Middle frontal gyrus (tissue), 1 donor: ENCODE results near the gene RNF146.
"Not testable (repeated sequence)": the region's sequence is repeated elsewhere in the genome, so short reads cannot be mapped to it uniquely, and the experiment has no call there.

ENCODE experiments used
- DNase-seq: peaks from one replicate; pipeline ENCODE4 v3.0.0-alpha.2; 2015; ENCODE audit warnings: low spot score; ENCODE audit errors: extremely low spot score

RNF146 gene

GRCh38 chr6:127282184-127282583 is 15.5 kb downstream of the RNF146 start:
- no peak for DNase-seq

GRCh38 chr6:127288705-127289104 is 22.0 kb downstream of the RNF146 start:
- DNase-seq = no peak

- no peak for DNase-seq
Observed at GRCh38 chr6:127289934-127290333, 23.3 kb downstream of the RNF146 start.

GRCh38 chr6:127290391-127291265 is 24.0 kb downstream of the RNF146 start:
- no peak for DNase-seq

DNA sequence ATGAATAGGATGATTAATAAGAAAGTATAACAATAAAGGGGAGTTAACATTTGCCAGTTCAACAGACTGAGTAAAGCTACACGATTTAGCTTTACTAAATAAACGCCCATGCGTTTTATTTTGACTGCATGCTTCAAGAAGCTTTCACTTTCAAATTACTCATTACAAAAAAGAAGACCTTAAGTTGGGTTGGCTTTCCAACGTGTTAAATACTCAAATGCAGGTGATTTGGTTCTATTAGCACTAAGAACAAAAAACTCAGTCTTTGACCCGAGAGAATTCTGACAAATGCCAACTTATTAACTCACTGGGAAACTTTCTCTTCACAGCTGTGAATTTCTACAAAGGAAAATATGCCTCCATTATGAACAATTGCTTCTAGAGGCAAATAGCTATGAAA is 24.8 kb downstream of the RNF146 start:
- no peak for DNase-seq

- DNase-seq = no peak
Observed at GRCh38 chr6:127297502-127298070, 30.9 kb downstream of the RNF146 start.

GRCh38 chr6:127298475-127298874 is 31.8 kb downstream of the RNF146 start:
- no peak for DNase-seq

DNA sequence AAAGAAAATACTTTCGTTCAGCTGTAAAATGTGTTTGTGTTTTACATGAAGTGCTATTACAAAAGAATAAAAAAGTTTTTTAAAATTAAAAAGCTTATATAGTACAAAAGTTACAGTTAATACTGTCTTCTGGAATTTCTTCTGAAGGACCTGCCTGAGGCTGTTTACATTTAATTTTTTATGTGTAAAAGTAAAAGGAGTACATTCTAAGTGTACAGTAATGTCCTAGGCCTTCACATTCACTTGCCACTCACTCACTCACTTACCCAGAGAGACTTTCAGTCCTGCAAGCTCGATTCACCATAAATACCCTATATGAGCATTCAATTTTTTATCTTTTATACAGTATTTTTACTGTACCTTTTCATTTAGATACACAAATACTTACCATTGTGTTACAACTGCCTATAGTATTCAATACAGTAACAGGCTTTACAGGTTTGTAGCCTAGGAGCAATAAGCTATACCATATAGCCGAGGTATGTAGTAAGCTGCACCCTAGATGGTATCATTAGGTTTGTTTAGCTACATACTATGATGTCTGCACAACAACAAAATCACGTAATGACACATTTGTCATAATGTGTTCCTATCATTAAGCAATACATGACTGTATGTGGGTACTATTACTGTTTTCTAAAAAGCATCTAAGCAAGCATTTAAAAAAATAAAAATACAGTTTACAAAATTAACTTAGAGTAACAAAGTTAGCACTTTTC is 33.0 kb downstream of the RNF146 start:
- no peak for DNase-seq

DNA sequence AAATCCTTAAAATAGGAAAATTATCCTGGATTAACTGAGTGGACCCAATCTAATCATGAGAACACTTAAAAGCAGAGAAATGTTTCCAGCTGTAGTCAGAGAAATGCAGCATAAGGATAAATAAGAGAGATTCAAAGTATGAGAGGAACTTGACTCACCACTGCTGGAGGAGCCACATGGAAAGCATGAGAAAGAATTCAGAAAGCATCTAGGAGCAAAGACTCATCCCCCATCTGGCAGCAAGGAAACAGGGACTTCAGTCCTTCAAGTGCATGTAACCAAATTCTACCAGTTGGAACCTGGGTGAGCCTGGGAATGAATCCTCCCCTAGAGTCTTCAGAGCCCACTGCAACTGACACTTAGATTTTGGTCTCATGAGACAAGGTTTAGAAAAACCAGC is 33.7 kb downstream of the RNF146 start:
- DNase-seq = no peak

DNA sequence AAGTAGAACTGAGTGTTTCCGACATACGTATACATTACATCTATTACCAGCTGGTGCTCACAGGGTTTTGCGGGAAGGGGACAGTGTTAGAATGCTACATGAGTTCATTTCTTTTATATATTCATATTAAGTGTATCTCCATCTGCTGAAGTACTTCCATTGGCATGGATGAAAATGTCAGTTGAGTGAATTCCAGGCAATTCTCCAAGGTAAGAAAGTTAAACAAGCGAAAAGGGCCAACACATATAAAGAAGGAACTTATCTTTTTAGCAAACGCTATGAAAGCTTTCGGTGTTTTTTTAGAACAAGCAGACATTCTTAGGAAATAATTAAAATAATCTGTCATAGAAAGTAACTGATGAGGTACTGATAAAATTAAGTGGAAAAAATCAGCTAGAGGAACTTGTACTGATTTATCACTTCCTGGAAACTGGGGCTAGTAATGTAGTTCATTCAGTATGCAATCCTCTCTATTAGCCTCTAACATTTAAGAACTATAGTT is 34.6 kb downstream of the RNF146 start:
- no peak for DNase-seq

DNA sequence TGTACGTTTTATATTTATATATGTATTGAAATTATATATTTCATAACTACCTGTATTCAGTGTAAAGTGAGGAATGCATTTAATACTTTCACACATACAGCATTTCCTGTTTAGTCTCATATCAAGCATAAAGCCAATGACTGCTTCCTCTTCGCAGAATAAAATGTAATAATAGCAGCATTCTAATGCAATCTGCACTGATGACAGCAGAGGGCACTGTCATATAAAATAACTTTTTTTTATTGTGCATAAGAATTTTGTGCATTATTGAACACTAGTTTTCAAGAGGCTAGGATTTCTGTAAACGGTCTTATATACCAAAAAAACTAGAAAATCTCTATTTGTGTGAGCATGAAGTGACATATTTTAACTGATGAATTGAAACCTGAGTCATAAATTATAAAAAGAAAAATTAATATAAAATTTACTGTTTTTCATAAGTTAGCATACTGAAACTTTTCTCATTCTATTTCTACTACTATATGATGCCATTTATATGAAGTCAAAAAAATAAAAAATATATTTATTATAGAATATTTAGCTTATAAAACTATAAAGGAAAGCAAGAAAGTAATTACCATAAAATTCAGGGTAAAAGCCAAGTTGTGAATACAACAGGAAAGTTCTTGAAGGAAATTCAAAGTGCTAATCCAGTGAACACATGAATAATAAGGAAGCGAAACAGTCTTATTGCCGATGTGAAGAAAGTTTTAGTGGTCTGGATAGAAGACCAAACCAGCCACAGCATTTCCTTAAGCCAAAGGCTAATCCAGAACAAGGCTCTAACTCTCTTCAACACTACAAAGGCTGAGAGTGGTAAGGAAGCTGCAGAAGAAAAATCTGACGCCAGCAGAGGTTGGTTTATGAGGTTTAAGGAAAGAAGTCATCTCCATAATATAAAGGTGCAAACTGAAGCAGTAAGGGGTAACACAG is 36.3 kb downstream of the RNF146 start:
- peak; percentile 37 for DNase-seq

DNA sequence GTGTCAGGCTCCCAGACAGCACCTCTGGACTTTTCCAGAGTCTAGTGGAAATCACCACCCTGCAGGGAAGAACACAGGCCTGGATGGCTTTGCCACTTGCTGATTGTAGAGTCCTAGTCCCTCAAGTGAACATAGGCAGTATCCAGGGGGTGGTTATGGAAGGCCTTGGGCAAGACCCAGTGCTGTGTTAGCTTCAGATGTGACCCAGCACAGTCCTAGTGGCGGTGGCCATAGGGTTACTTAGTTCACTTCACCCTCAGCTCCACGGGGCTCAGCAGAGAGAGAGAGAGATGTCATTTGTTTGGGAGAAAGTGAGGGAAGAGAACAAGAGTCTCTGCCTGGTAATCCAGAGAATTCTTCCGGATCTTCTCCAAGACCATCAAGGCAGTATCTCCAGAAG is 37.3 kb downstream of the RNF146 start:
- DNase-seq = no peak

DNA sequence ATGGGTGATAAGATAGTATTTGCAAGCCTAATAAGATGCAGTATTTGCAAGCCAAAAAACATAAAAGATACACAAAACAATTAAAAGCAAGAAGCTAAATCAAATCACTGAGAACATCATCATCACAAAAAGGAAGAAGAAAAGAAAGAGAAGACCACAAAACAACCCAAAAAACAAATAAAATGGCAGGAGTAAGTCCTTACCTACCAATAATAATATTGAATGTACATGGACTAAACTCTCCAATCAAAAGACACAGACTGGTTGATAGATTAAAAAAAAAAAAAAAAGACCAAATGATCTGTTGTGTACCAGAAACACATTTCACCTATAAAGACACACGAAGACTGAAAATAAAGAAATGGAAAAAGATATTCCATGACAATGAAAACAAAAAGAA is 39.1 kb downstream of the RNF146 start:
- no peak for DNase-seq

- no peak for DNase-seq
Observed at GRCh38 chr6:127317388-127318128, 50.9 kb downstream of the RNF146 start.

DNA sequence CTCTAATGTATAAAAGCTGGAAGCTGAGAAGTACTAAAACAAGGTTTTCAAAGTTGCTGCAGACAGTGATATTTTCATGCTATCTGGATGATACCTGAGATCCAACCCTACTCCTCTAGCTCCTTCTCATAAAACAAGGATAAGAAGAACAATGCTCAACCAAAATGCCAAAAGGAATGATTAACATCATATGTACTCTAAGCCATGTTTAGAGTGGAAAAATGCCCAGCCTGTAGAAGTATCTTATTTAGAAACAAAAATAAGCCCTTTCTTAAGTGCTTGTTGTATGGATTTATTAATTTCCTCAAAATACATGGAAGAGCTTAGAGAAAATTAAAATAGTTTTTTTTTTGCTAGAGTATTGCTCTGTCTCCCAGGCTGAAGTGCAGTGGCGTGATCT is 53.0 kb downstream of the RNF146 start:
- DNase-seq = no peak

DNA sequence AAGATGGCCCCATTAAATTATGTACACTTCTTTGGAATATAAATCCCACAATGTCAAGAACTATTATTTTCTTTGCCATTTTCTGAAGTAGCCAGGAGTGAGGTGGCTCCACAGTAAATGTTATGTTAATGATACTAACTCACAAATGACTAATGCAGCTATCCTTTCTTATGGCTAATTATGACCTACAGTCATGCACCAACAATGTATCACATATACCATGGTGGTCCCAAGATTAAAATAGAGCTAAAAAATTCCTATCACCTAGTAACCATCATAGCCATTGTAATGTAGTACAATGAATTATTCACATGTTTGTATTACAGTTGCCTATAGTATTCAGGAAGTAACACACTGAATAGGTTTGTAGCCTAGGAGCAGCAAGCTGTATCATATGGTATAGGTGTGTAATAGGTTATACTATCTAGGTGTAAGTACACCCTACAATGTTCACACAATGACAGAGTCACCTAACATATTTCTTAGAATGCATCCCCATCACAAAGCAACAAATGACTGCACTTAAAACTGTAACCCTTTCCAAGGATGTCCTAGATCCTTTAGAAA is 61.5 kb downstream of the RNF146 start:
- DNase-seq = no peak

DNA sequence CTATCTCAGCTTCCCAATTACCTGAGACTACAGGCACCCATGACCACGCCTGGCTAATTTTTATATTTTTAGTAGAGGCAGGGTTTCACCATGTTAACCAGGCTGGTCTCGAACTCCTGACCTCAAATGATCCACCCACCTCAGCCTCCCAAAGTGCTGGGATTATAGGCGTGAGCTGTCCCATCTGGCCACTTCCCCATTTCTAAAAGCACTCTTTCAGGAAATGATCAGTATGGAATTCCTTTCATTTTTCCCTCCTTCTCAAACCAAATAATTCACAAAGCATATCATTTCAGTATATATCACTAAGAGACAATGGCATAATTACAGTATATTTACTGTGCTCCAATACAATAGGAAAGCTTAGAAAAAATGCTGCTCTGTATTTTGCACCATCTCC is 64.6 kb downstream of the RNF146 start:
- DNase-seq = not testable (repeated sequence)

- DNase-seq = no peak
Observed at GRCh38 chr6:127332383-127332961, 65.8 kb downstream of the RNF146 start.
